ENCODE measurements around the gene DNAJB1.

DNA sequence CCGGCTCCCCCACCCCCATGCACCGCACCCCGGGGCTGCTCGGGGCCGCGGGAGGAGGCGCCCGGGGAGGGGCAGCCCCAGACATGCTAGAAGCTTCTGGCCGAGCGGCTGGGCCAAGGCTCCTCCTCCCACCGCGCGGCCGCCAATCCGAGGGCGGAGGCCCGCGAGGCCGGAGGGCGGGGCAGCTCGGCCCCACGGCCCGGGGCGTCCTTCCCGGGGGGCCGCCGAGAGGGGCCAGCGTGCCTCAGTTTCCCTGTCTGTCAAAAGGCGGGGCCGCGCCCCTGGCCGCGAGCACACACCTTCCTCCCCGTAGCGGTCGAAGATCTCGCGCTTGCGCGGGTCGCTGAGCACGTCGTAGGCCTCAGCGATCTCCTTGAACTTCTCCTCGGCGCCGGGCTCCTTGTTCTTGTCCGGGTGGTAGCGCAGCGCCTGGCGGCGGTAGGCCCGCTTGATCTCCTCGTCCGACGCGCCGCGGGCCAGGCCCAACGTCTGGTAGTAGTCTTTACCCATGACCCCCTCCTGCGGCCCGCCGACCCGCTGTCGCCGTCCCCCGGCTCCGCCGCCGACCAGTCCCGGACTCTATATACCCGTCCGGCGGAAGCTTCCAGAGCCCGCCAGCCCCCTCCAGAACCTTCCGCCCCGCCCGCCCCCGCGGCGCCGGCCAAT, at the start of gene DNAJB1:
- TF ChIP-seq EZH2 (IDR thresholded peaks at IDR 0.05; ENCODE audit: borderline replicate concordance, low read length), result no peak
- no peak for TF ChIP-seq CTCF (conservative IDR thresholded peaks at IDR 0.05 in 1 of 2, IDR thresholded peaks at IDR 0.05 in 1 of 2; ENCODE audit: extremely low read depth in 1 of 2, insufficient read depth in 1 of 2, low read depth in 1 of 2, low read length in 2 of 2)

Data from mammary epithelial cell (primary cell).